H9 (cell line): ENCODE data around the gene TGM2. TPM values are rescaled to one million over a fixed set of nuclear protein-coding genes. Genes with fewer than 3 reads are reported as not detected.

Experiments used
- DNase-seq: peaks from one replicate; pipeline ENCODE4 v3.0.0-alpha.2; 2017
- H2AFZ ChIP-seq: one replicate; pipeline ENCODE4 v1.6.1; 2013; ENCODE audit warnings: mild to moderate bottlenecking, low read length, control low read depth, moderate library complexity
- H2AK5ac ChIP-seq: 2 replicates; pipeline ENCODE4 v1.6.1; 2013; ENCODE audit warnings: low read length, control low read depth, mixed read lengths; ENCODE audit not compliant: insufficient read length
- H2BK120ac ChIP-seq: one replicate; pipeline ENCODE4 v1.6.1; 2013; ENCODE audit warnings: low read depth, mild to moderate bottlenecking, low read length, control low read depth, inconsistent platforms; ENCODE audit not compliant: poor library complexity, severe bottlenecking
- H2BK12ac ChIP-seq: 2 replicates; pipeline ENCODE4 v1.6.1; 2013; ENCODE audit warnings: low read length, control low read depth, mixed read lengths, low read depth; ENCODE audit not compliant: insufficient read length
- H2BK15ac ChIP-seq: 2 replicates; pipeline ENCODE4 v1.6.1; 2013; ENCODE audit warnings: low read depth, low read length, control low read depth
- H2BK20ac ChIP-seq: one replicate; pipeline ENCODE4 v1.6.1; 2013; ENCODE audit warnings: low read depth, mild to moderate bottlenecking, low read length, control low read depth, inconsistent platforms; ENCODE audit not compliant: poor library complexity, severe bottlenecking
- H2BK5ac ChIP-seq: 2 replicates; pipeline ENCODE4 v1.6.1; 2013; ENCODE audit warnings: low read length, control low read depth, mixed read lengths; ENCODE audit not compliant: insufficient read length
- H3K14ac ChIP-seq: 2 replicates; pipeline ENCODE4 v1.6.1; 2013; ENCODE audit warnings: low read length, control low read depth; ENCODE audit not compliant: insufficient read depth
- H3K18ac ChIP-seq: 2 replicates; pipeline ENCODE4 v1.6.1; 2013; ENCODE audit warnings: low read depth, mild to moderate bottlenecking, mixed read lengths, low read length, control low read depth; ENCODE audit not compliant: insufficient read length
- H3K23ac ChIP-seq: 2 replicates; pipeline ENCODE4 v1.6.1; 2013; ENCODE audit warnings: low read length, control low read depth, mixed read lengths, low read depth; ENCODE audit not compliant: insufficient read length
- H3K23me2 ChIP-seq: 2 replicates; pipeline ENCODE4 v1.6.1; 2013; ENCODE audit warnings: low read depth, mild to moderate bottlenecking, mixed read lengths, low read length, control low read depth; ENCODE audit not compliant: insufficient read length, poor library complexity, severe bottlenecking
- H3K27ac ChIP-seq: 2 replicates; pipeline ENCODE4 v1.5.1; 2013; ENCODE audit warnings: low read length, control low read depth, mixed read lengths, low read depth; ENCODE audit not compliant: insufficient read length
- H3K27me3 ChIP-seq: 2 replicates; pipeline ENCODE4 v1.6.1; 2013; ENCODE audit warnings: low read length, control low read depth, inconsistent platforms; ENCODE audit not compliant: insufficient read depth
- H3K4ac ChIP-seq: 2 replicates; pipeline ENCODE4 v1.6.1; 2013; ENCODE audit warnings: low read depth, mild to moderate bottlenecking, control low read depth, inconsistent platforms, low read length, moderate library complexity
- H3K4me1 ChIP-seq: 2 replicates; pipeline ENCODE4 v1.6.1; 2013; ENCODE audit warnings: low read length, control low read depth, inconsistent platforms; ENCODE audit not compliant: insufficient read depth
- H3K4me2 ChIP-seq: 2 replicates; pipeline ENCODE4 v1.6.1; 2013; ENCODE audit warnings: low read length, control low read depth, mixed read lengths; ENCODE audit not compliant: insufficient read length, insufficient read depth
- H3K56ac ChIP-seq: 2 replicates; pipeline ENCODE4 v1.6.1; 2013; ENCODE audit warnings: low read depth, mild to moderate bottlenecking, mixed read lengths, low read length, control low read depth; ENCODE audit not compliant: insufficient read length
- H3K79me1 ChIP-seq: 2 replicates; pipeline ENCODE4 v1.6.1; 2013; ENCODE audit warnings: low read depth, mild to moderate bottlenecking, moderate library complexity, low read length, control low read depth, inconsistent platforms; ENCODE audit not compliant: insufficient read depth, poor library complexity, severe bottlenecking
- H3K79me2 ChIP-seq: 2 replicates; pipeline ENCODE4 v1.6.1; 2013; ENCODE audit warnings: low read length, control low read depth, inconsistent platforms; ENCODE audit not compliant: insufficient read depth
- H3K9ac ChIP-seq: 2 replicates; pipeline ENCODE4 v1.6.1; 2013; ENCODE audit warnings: low read length, control low read depth, mixed read lengths; ENCODE audit not compliant: insufficient read length; ENCODE audit errors: extremely low read depth
- H3K9me3 ChIP-seq: one replicate; pipeline ENCODE4 v1.6.1; 2013; ENCODE audit warnings: low read depth, low read length, inconsistent platforms; ENCODE audit not compliant: control insufficient read depth
- H3T11ph ChIP-seq: one replicate; pipeline ENCODE4 v1.6.1; 2013; ENCODE audit warnings: mild to moderate bottlenecking, low read length, control low read depth, inconsistent platforms
- H4K20me1 ChIP-seq: one replicate; pipeline ENCODE4 v1.6.1; 2013; ENCODE audit not compliant: control insufficient read depth, insufficient read length, insufficient read depth
- H4K5ac ChIP-seq: 2 replicates; pipeline ENCODE4 v1.6.1; 2013; ENCODE audit warnings: low read depth, mild to moderate bottlenecking, mixed read lengths, low read length, control low read depth; ENCODE audit not compliant: insufficient read length
- H4K8ac ChIP-seq: replicated peaks from 2 replicates; pipeline ENCODE4 v1.6.1; 2013; ENCODE audit warnings: low read length, control low read depth, mixed read lengths, low read depth; ENCODE audit not compliant: insufficient read length
- H4K91ac ChIP-seq: 2 replicates; pipeline ENCODE4 v1.6.1; 2013; ENCODE audit warnings: low read depth, mild to moderate bottlenecking, moderate library complexity, mixed read lengths, low read length, control low read depth; ENCODE audit not compliant: insufficient read length
- H3K27ac Mint-ChIP-seq, 3 experiments: 2 replicates in 2 of 3; 3 replicates in 1 of 3; pipeline ENCODE4 v1.8.0; 2020 to 2021; ENCODE audit warnings: mixed read lengths in 3 of 3, mild to moderate bottlenecking in 1 of 3, moderate library complexity in 1 of 3
- H3K27me3 Mint-ChIP-seq: 2 replicates; pipeline ENCODE4 v1.8.0; 2021; ENCODE audit warnings: low read depth, mild to moderate bottlenecking, moderate library complexity, mixed read lengths
- H3K36me3 Mint-ChIP-seq, 3 experiments: 2 replicates in 2 of 3; 3 replicates in 1 of 3; pipeline ENCODE4 v1.8.0; 2020 to 2021; ENCODE audit warnings: low read depth in 3 of 3, mixed read lengths in 3 of 3; ENCODE audit not compliant: insufficient read depth in 1 of 3
- H3K4me1 Mint-ChIP-seq, 2 experiments: 2 replicates each; pipeline ENCODE4 v1.8.0; 2020; ENCODE audit warnings: mixed read lengths in 2 of 2
- H3K4me3 Mint-ChIP-seq, 2 experiments: 2 replicates in 1 of 2; 3 replicates in 1 of 2; pipeline ENCODE4 v1.8.0; 2020 to 2021; ENCODE audit warnings: mild to moderate bottlenecking in 2 of 2, mixed read lengths in 2 of 2, moderate library complexity in 1 of 2
- H3K9me3 Mint-ChIP-seq, 2 experiments: 2 replicates in 1 of 2; 3 replicates in 1 of 2; pipeline ENCODE4 v1.8.0; 2020; ENCODE audit warnings: mild to moderate bottlenecking in 2 of 2, mixed read lengths in 2 of 2, moderate library complexity in 1 of 2
- CTCF ChIP-seq: fragments of 200-600 bp; sonication (generic); conservative IDR thresholded peaks from 3 replicates; pipeline ENCODE4 v1.8.0; 2021; ENCODE audit warnings: antibody characterized with exemption, mild to moderate bottlenecking
- WGBS: extraction: QIAGEN DNeasy Blood & Tissue Kit; methylation state at CpG from one replicate; pipeline ENCODE4 v1.1.7; 2013; ENCODE audit warnings: missing lambda C conversion rate, low lambda C conversion rate, mixed read lengths; ENCODE audit not compliant: insufficient read length; ENCODE audit errors: extremely low coverage; 5-methylcytosine and 5-hydroxymethylcytosine counted together
- total RNA-seq: library from RNA; stranded (reverse); gene quantifications from 2 replicates; pipeline ENCODE4 v1.2.1, GENCODE V29; 2021

TGM2 gene
- total RNA-seq, 1 experiment from 2014 or later, result 1.1 TPM

DNA sequence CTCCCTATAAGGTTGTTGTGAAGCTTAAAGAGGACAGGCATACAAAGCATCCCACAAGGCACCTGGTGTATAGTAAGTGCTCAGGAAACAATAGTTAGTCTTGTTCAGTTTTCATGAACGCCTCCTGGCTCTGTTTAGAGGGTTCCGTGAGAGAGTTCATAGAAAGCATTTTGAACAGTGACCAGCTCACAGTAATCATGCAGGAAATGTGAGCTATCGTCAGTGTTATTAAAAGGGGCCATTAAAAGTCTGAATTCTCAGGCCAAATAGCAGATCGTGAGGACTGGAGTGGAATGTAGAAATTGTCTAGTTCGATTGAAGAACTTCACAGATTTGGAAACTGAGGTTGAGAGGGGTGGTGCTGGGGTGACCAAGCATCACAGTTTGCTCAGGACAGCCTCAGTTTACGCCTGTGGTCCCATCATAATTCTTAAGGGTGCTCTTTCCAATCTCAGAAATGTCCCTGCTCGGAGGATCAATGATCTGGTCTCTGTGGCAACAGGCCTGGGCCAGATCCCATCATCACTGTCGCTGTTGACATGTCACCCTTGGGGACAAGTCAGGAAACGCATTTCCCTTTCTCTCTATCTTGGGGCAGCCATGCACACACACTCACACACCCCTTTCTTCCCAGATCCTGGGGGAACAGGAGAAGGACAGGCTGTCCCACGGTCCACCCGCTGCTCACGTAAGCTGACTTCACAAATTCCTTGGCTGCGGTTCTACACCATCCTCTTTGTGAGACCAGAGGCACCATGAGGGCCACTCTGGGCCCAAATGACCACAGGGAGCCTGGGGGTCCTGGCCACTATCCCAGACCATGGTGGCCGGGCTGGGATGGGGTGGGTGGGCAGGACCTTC is 7.2 kb downstream of the TGM2 start:
- Histone ChIP-seq H3K4me1 (no peaks in the 10 kb centered on the region), H3K4me2 (no peak overlapping the region), H2BK15ac (no peak overlapping the region), H3K9me3 (no peaks in the 10 kb centered on the region), H3K9ac (no peak overlapping the region), H4K20me1 (no peaks in the 10 kb centered on the region), H2BK120ac (no peak overlapping the region), H3K56ac (no peak overlapping the region), H3T11ph (no peak overlapping the region), H3K27me3 (no peaks in the 10 kb centered on the region), H3K4ac (no peak overlapping the region), H2BK20ac (no peak overlapping the region), H3K79me2 (no peaks in the 10 kb centered on the region), H2AFZ (no peak overlapping the region), H4K91ac (no peak overlapping the region), H2BK12ac (no peak overlapping the region), H2AK5ac (no peak overlapping the region), H3K14ac (no peak overlapping the region), H3K23ac (no peak overlapping the region), H4K8ac (no peak overlapping the region), H2BK5ac (no peak overlapping the region), H4K5ac (no peak overlapping the region), H3K18ac (no peak overlapping the region), H3K23me2 (no peaks in the 10 kb centered on the region), H3K27ac (no peak overlapping the region), H3K79me1 (no peaks in the 10 kb centered on the region)
- Mint-ChIP-seq H3K9me3 (no peaks in the 10 kb centered on the region), H3K4me1 (peaks cover 3 to 11% of the 10 kb centered on the region in 2 experiments), H3K36me3 (no peaks in the 10 kb centered on the region), H3K27me3 (no peaks in the 10 kb centered on the region; the same call in 1 of the 2 replicates), H3K27ac (no peak overlapping the region), H3K4me3 (no peak overlapping the region)
- TF ChIP-seq CTCF, result no peak
- no peak for DNase-seq
- no CpG with 5 or more reads among the region's 14 CpGs for WGBS
